ENCODE results near the gene COPS4.

Gene COPS4

GRCh38 chr4:83124111-83124780 is 89.3 kb downstream of the COPS4 start:
- TF ChIP-seq GATA3 (IDR thresholded peaks at IDR 0.05; ENCODE audit: low read depth, low read length) (no peak), GATA2 (IDR thresholded peaks at IDR 0.05; ENCODE audit: low read depth, low read length) (no peak)

Data from SH-SY5Y (cell line).